GM21423 (cell line): Measurements from ENCODE around the gene PAQR3.
"Not testable (repeated sequence)": the region's sequence is repeated elsewhere in the genome, so short reads cannot be mapped to it uniquely, and the experiment has no call there.

Source experiments
- ATAC-seq: cut with Tn5 transposase; IDR thresholded peaks from one replicate; pipeline ENCODE4 v1.9.1; 2021; ENCODE audit warnings: mild to moderate bottlenecking, moderate library complexity; ENCODE audit not compliant: unreplicated experiment

PAQR3 gene

DNA sequence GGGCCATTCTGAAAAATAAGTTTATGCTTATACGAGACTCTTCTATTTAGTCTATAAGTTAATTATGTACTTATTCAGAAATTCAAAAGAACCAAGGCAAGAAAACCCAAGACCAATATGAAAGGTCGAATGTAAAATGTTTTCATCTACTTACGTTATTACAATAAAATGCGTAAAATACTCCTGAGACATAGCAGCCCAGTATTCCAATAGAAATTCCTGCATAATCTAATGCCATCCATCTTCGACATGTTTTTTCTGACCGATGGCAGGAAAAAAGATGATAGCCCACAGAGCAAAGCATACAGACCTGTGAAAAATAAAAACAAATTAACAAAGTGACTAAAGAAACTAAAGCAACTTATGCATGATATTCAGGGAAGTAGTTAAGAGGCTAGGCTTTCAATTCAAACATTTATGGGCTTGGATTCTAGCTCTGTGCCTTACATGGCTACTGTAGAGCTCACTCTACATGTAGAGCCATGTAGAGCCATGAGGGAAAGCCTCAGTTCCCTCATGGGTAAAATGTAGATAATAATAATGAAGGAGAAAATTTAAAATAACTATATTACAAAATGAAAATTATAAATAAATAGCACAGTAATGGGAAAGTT, 9.1 kb downstream of the PAQR3 start:
- ATAC-seq: no peak

DNA sequence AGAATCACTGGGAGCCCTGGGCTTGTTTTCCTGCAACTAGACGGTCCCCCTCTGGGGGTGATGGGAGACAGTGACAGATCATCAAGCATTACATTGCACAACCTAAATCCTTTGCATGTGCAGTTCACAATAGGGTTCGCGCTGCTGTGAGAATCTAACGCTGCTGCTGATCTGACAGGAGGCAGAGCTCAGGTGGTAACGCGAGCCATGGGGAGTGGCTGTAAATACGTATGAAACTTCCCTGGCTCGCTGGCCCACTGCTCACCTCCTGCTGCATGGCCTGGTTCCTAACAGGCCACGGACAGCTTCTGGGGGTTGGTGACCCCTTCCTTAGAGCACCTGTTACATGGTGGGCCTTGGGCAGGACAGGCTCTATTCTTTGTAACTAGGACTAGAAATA, 10.4 kb downstream of the PAQR3 start:
- no peak for ATAC-seq

DNA sequence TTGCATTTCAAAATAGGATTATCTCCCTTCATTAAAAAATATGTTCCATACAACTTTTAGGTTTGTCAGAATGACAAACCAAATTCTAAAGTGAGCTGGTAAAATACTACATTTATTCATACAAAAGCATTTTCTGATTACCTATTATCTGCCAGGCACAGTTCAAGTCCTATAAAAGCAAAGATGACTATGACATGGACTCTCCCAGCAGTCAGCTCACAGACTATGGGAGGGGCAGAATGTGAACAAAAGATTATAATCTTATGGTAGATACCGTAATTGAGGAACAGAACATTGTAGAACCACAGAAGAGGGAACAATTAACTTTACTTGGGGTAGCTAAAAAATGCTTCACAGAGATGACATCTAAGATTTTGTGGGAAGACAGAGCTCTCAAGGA, 12.4 kb downstream of the PAQR3 start:
- ATAC-seq: no peak

GRCh38 chr4:78923464-78924312, 15.6 kb downstream of the PAQR3 start:
- ATAC-seq: no peak

DNA sequence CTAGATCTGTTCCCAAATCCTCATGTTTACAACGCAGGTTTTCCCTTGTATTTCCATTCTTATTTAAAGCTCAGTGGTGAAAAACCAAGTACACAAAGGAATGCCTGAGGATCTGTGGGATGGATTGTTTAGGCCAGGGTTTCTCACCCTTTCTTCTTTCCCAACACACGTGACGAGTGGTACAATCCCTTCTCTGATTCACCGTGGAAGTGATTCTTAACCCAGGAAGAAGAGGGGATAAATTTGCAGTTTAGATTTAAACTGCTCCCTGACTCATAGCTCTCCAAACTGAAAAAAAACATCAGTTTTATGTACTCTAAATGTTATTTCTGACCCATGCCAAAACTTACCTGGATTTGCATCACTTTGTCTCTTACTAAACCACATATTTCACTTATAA, 17.0 kb downstream of the PAQR3 start:
- ATAC-seq: no peak

DNA sequence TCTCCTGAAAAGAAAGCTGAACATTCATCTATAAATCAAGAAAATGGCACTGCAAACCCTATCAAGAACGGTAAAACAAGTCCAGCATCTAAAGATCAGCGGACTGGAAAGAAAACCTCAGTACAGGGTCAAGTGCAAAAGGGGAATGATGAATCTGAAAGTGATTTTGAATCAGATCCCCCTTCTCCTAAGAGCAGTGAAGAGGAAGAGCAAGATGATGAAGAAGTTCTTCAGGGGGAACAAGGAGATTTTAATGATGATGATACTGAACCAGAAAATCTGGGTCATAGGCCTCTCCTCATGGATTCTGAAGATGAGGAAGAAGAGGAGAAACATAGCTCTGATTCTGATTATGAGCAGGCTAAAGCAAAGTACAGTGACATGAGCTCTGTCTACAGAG, 28.6 kb downstream of the PAQR3 start:
- ATAC-seq: no peak

DNA sequence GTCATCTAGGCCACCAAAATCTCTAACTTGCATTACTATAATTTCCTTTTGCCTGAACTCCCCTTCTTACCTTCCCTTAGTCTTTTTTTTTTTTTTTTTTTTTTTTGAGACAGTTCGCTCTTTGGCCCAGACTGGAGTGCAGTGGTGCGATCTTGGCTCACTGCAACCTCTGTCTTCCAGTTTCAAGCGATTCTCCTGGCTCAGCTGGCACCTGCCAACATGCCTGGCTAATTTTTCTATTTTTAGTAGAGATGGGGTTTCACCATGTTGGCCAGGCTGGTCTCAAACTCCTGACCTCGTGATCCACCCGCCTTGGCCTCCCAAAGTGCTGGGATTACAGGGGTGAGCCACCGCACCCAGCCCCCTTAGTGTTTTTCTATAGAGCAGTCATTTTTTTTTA, 30.3 kb downstream of the PAQR3 start:
- not testable (repeated sequence) for ATAC-seq

- ATAC-seq: no peak
Measured at GRCh38 chr4:78907638-78908037, 31.6 kb downstream of the PAQR3 start.

DNA sequence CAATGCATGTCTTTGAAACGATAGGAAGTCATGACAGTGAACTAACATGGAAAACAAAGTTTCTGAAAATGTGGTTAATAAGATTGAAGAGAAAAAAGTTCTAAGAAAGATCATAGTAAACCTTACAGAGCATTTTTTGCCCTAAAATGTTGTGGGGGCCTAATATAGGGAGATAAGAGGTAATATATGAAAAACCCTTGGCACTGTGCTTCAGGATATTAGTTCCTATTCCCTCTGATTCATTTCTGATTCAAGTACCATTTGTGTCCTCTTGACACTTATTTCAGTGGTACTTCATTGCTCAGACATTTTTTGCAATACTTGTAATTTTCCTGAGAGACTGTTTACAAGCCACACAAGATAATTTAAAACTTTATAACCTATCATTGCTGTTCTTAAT, 35.1 kb downstream of the PAQR3 start:
- no peak for ATAC-seq

GRCh38 chr4:78902298-78902697, 36.9 kb downstream of the PAQR3 start:
- no peak for ATAC-seq

- no peak for ATAC-seq
Measured at GRCh38 chr4:78901882-78902281, 37.4 kb downstream of the PAQR3 start.

DNA sequence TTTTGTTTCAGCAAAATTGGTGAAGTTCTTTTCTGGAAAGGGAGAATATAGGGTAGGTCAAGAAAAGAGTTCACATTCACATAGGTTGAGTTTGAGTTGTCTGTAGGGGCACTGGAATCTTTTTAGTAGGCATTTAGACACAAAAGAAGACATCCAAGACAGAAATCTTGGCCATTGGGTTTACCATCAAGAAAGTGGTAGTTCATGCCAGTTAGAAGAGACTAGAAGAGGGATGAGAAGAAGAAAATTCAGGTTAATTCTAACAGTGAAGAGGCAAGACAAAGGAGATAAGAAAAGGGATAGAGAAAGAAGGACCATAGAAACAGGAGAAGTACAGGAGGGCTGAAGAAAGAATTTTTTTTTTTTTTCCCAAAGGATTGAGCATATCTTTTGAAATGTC, 39.9 kb downstream of the PAQR3 start:
- no peak for ATAC-seq

DNA sequence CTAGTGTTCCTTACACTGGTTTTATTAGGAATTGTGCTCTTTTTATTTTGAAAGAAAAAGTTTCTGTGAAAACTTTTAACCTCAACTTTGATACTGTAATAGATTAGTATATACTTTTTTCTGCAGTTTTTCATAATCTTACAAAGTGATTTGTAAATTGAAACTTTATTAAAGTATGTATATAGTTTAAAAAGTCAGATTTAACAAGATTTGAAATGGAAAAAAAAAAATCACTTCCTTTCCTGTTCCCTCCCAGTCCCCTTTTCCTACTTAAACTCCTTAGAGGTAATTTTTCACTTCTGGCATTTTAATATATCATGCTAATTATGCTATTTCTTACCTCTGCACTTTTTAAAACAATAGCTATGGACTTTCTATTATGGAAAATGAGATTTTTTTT, 49.3 kb downstream of the PAQR3 start:
- ATAC-seq: no peak

DNA sequence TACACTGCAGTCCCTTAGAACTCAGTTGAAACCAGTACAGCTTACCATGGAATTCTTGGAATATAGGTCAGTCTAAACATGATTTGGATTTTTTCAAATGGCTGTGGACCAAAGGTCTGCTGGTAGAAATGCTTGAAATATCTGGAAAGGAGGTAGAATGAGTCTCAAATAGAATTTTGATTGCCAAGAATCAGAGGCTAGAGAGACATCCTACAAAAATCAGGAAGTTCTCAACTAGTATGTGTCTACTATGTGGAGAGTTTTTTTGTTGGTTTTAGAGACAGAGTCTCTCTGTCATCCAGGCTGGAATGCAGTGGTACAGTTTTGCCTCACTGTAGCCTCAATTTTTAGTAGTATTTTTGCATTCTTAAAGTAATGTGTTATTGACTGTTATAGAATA, 53.6 kb downstream of the PAQR3 start:
- ATAC-seq: no peak

DNA sequence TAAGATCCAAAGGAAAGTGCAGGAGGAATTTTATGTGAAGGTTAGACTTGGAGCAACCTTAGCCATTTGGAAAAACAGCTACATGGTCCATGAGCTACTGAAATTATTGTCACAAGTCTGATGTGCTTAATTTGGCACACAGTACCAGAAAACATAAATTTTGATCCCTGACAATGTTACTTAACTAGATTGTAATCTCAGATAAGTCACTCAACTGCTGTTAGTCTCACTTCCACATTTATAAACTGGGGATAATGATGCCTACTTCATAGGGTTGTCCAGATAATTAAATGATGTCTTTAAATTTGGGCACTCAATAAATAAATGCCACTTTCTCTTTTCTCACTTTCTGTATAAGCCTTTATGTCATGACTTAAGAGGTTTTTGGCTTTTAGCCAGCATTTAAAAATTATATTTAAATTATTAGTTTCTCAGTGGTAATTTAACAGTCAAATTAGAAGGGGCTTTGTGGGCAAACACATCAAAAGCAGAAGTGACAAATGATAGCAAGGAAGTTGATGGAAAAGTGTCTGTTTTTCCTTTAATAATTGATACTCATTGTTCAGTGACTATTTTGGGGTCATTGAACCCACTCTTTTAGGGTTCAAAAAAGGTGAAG, 58.3 kb downstream of the PAQR3 start:
- no peak for ATAC-seq

- ATAC-seq: no peak
Measured at GRCh38 chr4:78878031-78878430, 61.2 kb downstream of the PAQR3 start.

- no peak for ATAC-seq
Measured at GRCh38 chr4:78876568-78877320, 62.5 kb downstream of the PAQR3 start.

GRCh38 chr4:78870056-78870455, 69.2 kb downstream of the PAQR3 start:
- no peak for ATAC-seq

DNA sequence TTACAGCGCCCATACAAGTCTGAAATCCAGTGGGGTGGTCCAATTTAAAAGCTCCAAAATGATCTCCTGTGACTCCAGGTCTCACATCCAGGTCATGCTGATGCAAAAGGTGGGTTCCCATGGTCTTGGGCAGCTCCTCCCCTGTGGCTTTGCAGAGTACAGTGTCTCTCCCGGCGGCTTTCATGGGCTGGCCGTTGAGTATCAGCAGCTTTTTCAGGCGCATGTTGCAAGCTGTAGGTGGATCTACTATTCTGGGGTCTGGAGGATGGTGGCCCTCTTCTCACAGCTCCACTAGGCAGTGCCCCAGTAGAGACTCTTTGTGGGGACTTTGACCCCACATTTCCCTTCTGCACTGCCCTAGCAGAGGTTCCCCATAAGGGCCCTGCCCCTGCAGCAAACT, 70.5 kb downstream of the PAQR3 start:
- ATAC-seq: not testable (repeated sequence)

DNA sequence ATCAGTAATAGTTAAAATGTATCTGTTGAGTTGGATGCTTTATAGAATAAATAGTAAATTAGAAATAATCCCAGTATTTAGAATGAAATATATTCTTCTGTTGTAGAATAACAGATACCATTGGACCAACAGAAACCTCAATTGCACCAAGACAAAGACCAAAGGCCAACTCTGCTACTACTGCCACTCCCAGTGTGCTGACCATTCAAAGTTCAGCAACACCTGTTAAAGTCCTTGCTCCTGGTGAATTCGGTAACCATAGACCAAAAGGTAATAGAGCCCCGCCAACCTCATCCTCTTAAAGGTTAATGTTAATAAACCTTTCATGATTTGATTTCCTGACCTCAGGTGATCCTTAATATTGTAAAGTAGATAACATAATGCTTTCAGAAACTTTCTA, 73.8 kb downstream of the PAQR3 start:
- ATAC-seq: no peak

GRCh38 chr4:78864405-78865024, 74.7 kb downstream of the PAQR3 start:
- ATAC-seq: no peak
